Activated CD8-positive, alpha-beta T cell treated with anti-CD3 and anti-CD28 coated beads for 36 hours (primary cell): ENCODE measurements around the gene TMEM52B. TPM values are rescaled to one million over a fixed set of nuclear protein-coding genes. Genes with fewer than 3 reads are reported as not detected.
"Not testable (repeated sequence)": the region's sequence is repeated elsewhere in the genome, so short reads cannot be mapped to it uniquely, and the experiment has no call there.

Source experiments
- ATAC-seq: fragments of 200-7000 bp; cut with Tn5 transposase; one replicate; pipeline ENCODE4 v1.10.0; 2021; ENCODE audit warnings: mild to moderate bottlenecking, moderate library complexity
- CTCF ChIA-PET: fragments of 350-600 bp; sonication (Branson Sonifier 250); formaldehyde crosslinking; loops from one replicate; lab custom pipeline; 2021; ENCODE audit warnings: antibody characterized with exemption; lab: Charles Lee
- POLR2A ChIA-PET: fragments of 350-600 bp; sonication (Branson Sonifier 250); formaldehyde crosslinking; loops from one replicate; lab custom pipeline; 2021; ENCODE audit warnings: antibody characterized with exemption; lab: Charles Lee
- DNase-seq: peaks from one replicate; pipeline ENCODE4 v3.0.0-alpha.2; 2020
- H3K27ac Mint-ChIP-seq: one replicate; pipeline ENCODE4 v1.8.0; 2021; ENCODE audit warnings: mild to moderate bottlenecking, mixed read lengths
- H3K27me3 Mint-ChIP-seq: one replicate; pipeline ENCODE4 v1.8.0; 2021; ENCODE audit warnings: mixed read lengths
- H3K36me3 Mint-ChIP-seq: one replicate; pipeline ENCODE4 v1.8.0; 2021; ENCODE audit warnings: low read depth, mixed read lengths
- H3K4me1 Mint-ChIP-seq: one replicate; pipeline ENCODE4 v1.8.0; 2021; ENCODE audit warnings: low read depth, mixed read lengths
- H3K4me3 Mint-ChIP-seq: one replicate; pipeline ENCODE4 v1.8.0; 2021; ENCODE audit warnings: mild to moderate bottlenecking, moderate library complexity, mixed read lengths
- H3K9me3 Mint-ChIP-seq: one replicate; pipeline ENCODE4 v1.8.0; 2021; ENCODE audit warnings: mixed read lengths
- CTCF ChIP-seq: fragments of 200-600 bp; IDR thresholded peaks from one replicate; pipeline ENCODE4 v1.8.0; 2022; ENCODE audit warnings: antibody characterized with exemption, mild to moderate bottlenecking
- intact Hi-C: fragments of 100-400 bp; cut with micrococcal nuclease; formaldehyde crosslinking; loops from one replicate; pipeline ENCODE4 v1.10.0; 2022
- total RNA-seq, 2 experiments: library from RNA; stranded (reverse); gene quantifications; one replicate each; pipeline ENCODE4 v1.2.3, GENCODE V29; 2021

TMEM52B gene
- total RNA-seq, 2 experiments from 2014 or later: not detected

GRCh38 chr12:10221846-10222245, 43.0 kb downstream of the TMEM52B start:
- H3K9me3 Mint-ChIP-seq: peaks cover 1% of the 10 kb centered on the region
- ChIA-PET POLR2A (no interaction called here), CTCF (no interaction called here)
- H3K4me1 Mint-ChIP-seq: peaks cover 3% of the 10 kb centered on the region
- no peak overlapping the region for H3K4me3 Mint-ChIP-seq
- ATAC-seq (no peak), DNase-seq (no peak)
- intact Hi-C loops: no loop called here
- H3K36me3 Mint-ChIP-seq: peaks cover 27% of the 10 kb centered on the region
- no peak overlapping the region for H3K27ac Mint-ChIP-seq
- no peak for TF ChIP-seq CTCF
- H3K27me3 Mint-ChIP-seq: no peaks in the 10 kb centered on the region

- POLR2A ChIA-PET: interaction anchor here (1.5 to 2.0 kb wide), 2 partner anchors 9 to 10 kb away, joined by 3 to 4 read pairs; partner anchors contain the start of gene GABARAPL1
Measured at GRCh38 chr12:10223208-10223607, 44.4 kb downstream of the TMEM52B start.

GRCh38 chr12:10225426-10225825, 46.6 kb downstream of the TMEM52B start:
- Mint-ChIP-seq H3K4me1 (peaks cover 11% of the 10 kb centered on the region), H3K36me3 (peaks cover 27% of the 10 kb centered on the region)
- H3K4me3 Mint-ChIP-seq, H3K9me3 Mint-ChIP-seq, H3K27me3 Mint-ChIP-seq, intact Hi-C loops, DNase-seq, POLR2A ChIA-PET, ATAC-seq, H3K27ac Mint-ChIP-seq: not testable (repeated sequence)
- CTCF ChIA-PET: interaction anchor here (2.8 kb wide), 1 partner anchor 10 kb away, joined by 12 read pairs; no protein-coding TSS in a partner anchor

More at GRCh38 chr12:10223208-10223607, 44.4 kb downstream of the TMEM52B start:
- Mint-ChIP-seq H3K27me3 (no peaks in the 10 kb centered on the region), H3K4me3 (no peak overlapping the region), H3K27ac (no peak overlapping the region), H3K4me1 (peaks cover 9% of the 10 kb centered on the region), H3K36me3 (peaks cover 27% of the 10 kb centered on the region), H3K9me3 (peaks cover 1% of the 10 kb centered on the region)
- ATAC-seq (no peak), DNase-seq (no peak)
- CTCF ChIA-PET: interaction anchor here (0.9 to 2.8 kb wide), 2 partner anchors 13 to 70 kb away, joined by 3 to 12 read pairs; no protein-coding TSS in a partner anchor
- no peak for TF ChIP-seq CTCF
- intact Hi-C loops: no loop called here

- TF ChIP-seq CTCF: no peak
- no peak for DNase-seq
- H3K27ac Mint-ChIP-seq: no peak overlapping the region
- H3K4me3 Mint-ChIP-seq: no peak overlapping the region
- ATAC-seq: no peak
- no peaks in the 10 kb centered on the region for H3K27me3 Mint-ChIP-seq
- peaks cover 1% of the 10 kb centered on the region for H3K9me3 Mint-ChIP-seq
- H3K4me1 Mint-ChIP-seq: peaks cover 11% of the 10 kb centered on the region
- peaks cover 27% of the 10 kb centered on the region for H3K36me3 Mint-ChIP-seq
- intact Hi-C loops: no loop called here
- ChIA-PET CTCF (no interaction called here), POLR2A (no interaction called here)
Measured at GRCh38 chr12:10226086-10226485, 47.3 kb downstream of the TMEM52B start.

- ChIA-PET CTCF (interaction anchor here (1.2 to 2.4 kb wide), 3 partner anchors 9 to 54 kb away, joined by 3 to 10 read pairs (median 3); partner anchors contain the start of gene GABARAPL1), POLR2A (interaction anchor here (1.4 to 1.5 kb wide), 2 partner anchors 13 to 93 kb away, joined by 4 to 9 read pairs; no protein-coding TSS in a partner anchor)
- Mint-ChIP-seq H3K36me3 (peaks cover 24% of the 10 kb centered on the region), H3K27me3 (no peaks in the 10 kb centered on the region), H3K9me3 (peaks cover 1% of the 10 kb centered on the region), H3K4me1 (peaks cover 11% of the 10 kb centered on the region), H3K27ac (no peak overlapping the region), H3K4me3 (no peak overlapping the region)
- no peak for ATAC-seq
- no peak for DNase-seq
- TF ChIP-seq CTCF: no peak
- intact Hi-C loops: no loop called here
Measured at GRCh38 chr12:10226731-10227130, 47.9 kb downstream of the TMEM52B start.
